H9 (cell line): Measurements from ENCODE around the gene ADGB. TPM values are rescaled to one million over a fixed set of nuclear protein-coding genes. Genes with fewer than 3 reads are reported as not detected.

Experiments used
- DNase-seq: peaks from one replicate; pipeline ENCODE4 v3.0.0-alpha.2; 2017
- H2AFZ ChIP-seq: one replicate; pipeline ENCODE4 v1.6.1; 2013; ENCODE audit warnings: mild to moderate bottlenecking, low read length, control low read depth, moderate library complexity
- H2AK5ac ChIP-seq: 2 replicates; pipeline ENCODE4 v1.6.1; 2013; ENCODE audit warnings: low read length, control low read depth, mixed read lengths; ENCODE audit not compliant: insufficient read length
- H2BK120ac ChIP-seq: one replicate; pipeline ENCODE4 v1.6.1; 2013; ENCODE audit warnings: low read depth, mild to moderate bottlenecking, low read length, control low read depth, inconsistent platforms; ENCODE audit not compliant: poor library complexity, severe bottlenecking
- H2BK12ac ChIP-seq: 2 replicates; pipeline ENCODE4 v1.6.1; 2013; ENCODE audit warnings: low read length, control low read depth, mixed read lengths, low read depth; ENCODE audit not compliant: insufficient read length
- H2BK15ac ChIP-seq: 2 replicates; pipeline ENCODE4 v1.6.1; 2013; ENCODE audit warnings: low read depth, low read length, control low read depth
- H2BK20ac ChIP-seq: one replicate; pipeline ENCODE4 v1.6.1; 2013; ENCODE audit warnings: low read depth, mild to moderate bottlenecking, low read length, control low read depth, inconsistent platforms; ENCODE audit not compliant: poor library complexity, severe bottlenecking
- H2BK5ac ChIP-seq: 2 replicates; pipeline ENCODE4 v1.6.1; 2013; ENCODE audit warnings: low read length, control low read depth, mixed read lengths; ENCODE audit not compliant: insufficient read length
- H3K14ac ChIP-seq: 2 replicates; pipeline ENCODE4 v1.6.1; 2013; ENCODE audit warnings: low read length, control low read depth; ENCODE audit not compliant: insufficient read depth
- H3K18ac ChIP-seq: 2 replicates; pipeline ENCODE4 v1.6.1; 2013; ENCODE audit warnings: low read depth, mild to moderate bottlenecking, mixed read lengths, low read length, control low read depth; ENCODE audit not compliant: insufficient read length
- H3K23ac ChIP-seq: 2 replicates; pipeline ENCODE4 v1.6.1; 2013; ENCODE audit warnings: low read length, control low read depth, mixed read lengths, low read depth; ENCODE audit not compliant: insufficient read length
- H3K23me2 ChIP-seq: 2 replicates; pipeline ENCODE4 v1.6.1; 2013; ENCODE audit warnings: low read depth, mild to moderate bottlenecking, mixed read lengths, low read length, control low read depth; ENCODE audit not compliant: insufficient read length, poor library complexity, severe bottlenecking
- H3K27ac ChIP-seq: 2 replicates; pipeline ENCODE4 v1.5.1; 2013; ENCODE audit warnings: low read length, control low read depth, mixed read lengths, low read depth; ENCODE audit not compliant: insufficient read length
- H3K27me3 ChIP-seq: 2 replicates; pipeline ENCODE4 v1.6.1; 2013; ENCODE audit warnings: low read length, control low read depth, inconsistent platforms; ENCODE audit not compliant: insufficient read depth
- H3K4ac ChIP-seq: 2 replicates; pipeline ENCODE4 v1.6.1; 2013; ENCODE audit warnings: low read depth, mild to moderate bottlenecking, control low read depth, inconsistent platforms, low read length, moderate library complexity
- H3K4me1 ChIP-seq: 2 replicates; pipeline ENCODE4 v1.6.1; 2013; ENCODE audit warnings: low read length, control low read depth, inconsistent platforms; ENCODE audit not compliant: insufficient read depth
- H3K4me2 ChIP-seq: 2 replicates; pipeline ENCODE4 v1.6.1; 2013; ENCODE audit warnings: low read length, control low read depth, mixed read lengths; ENCODE audit not compliant: insufficient read length, insufficient read depth
- H3K56ac ChIP-seq: 2 replicates; pipeline ENCODE4 v1.6.1; 2013; ENCODE audit warnings: low read depth, mild to moderate bottlenecking, mixed read lengths, low read length, control low read depth; ENCODE audit not compliant: insufficient read length
- H3K79me1 ChIP-seq: 2 replicates; pipeline ENCODE4 v1.6.1; 2013; ENCODE audit warnings: low read depth, mild to moderate bottlenecking, moderate library complexity, low read length, control low read depth, inconsistent platforms; ENCODE audit not compliant: insufficient read depth, poor library complexity, severe bottlenecking
- H3K79me2 ChIP-seq: 2 replicates; pipeline ENCODE4 v1.6.1; 2013; ENCODE audit warnings: low read length, control low read depth, inconsistent platforms; ENCODE audit not compliant: insufficient read depth
- H3K9ac ChIP-seq: 2 replicates; pipeline ENCODE4 v1.6.1; 2013; ENCODE audit warnings: low read length, control low read depth, mixed read lengths; ENCODE audit not compliant: insufficient read length; ENCODE audit errors: extremely low read depth
- H3K9me3 ChIP-seq: one replicate; pipeline ENCODE4 v1.6.1; 2013; ENCODE audit warnings: low read depth, low read length, inconsistent platforms; ENCODE audit not compliant: control insufficient read depth
- H3T11ph ChIP-seq: one replicate; pipeline ENCODE4 v1.6.1; 2013; ENCODE audit warnings: mild to moderate bottlenecking, low read length, control low read depth, inconsistent platforms
- H4K20me1 ChIP-seq: one replicate; pipeline ENCODE4 v1.6.1; 2013; ENCODE audit not compliant: control insufficient read depth, insufficient read length, insufficient read depth
- H4K5ac ChIP-seq: 2 replicates; pipeline ENCODE4 v1.6.1; 2013; ENCODE audit warnings: low read depth, mild to moderate bottlenecking, mixed read lengths, low read length, control low read depth; ENCODE audit not compliant: insufficient read length
- H4K8ac ChIP-seq: replicated peaks from 2 replicates; pipeline ENCODE4 v1.6.1; 2013; ENCODE audit warnings: low read length, control low read depth, mixed read lengths, low read depth; ENCODE audit not compliant: insufficient read length
- H4K91ac ChIP-seq: 2 replicates; pipeline ENCODE4 v1.6.1; 2013; ENCODE audit warnings: low read depth, mild to moderate bottlenecking, moderate library complexity, mixed read lengths, low read length, control low read depth; ENCODE audit not compliant: insufficient read length
- H3K27ac Mint-ChIP-seq, 3 experiments: 2 replicates in 2 of 3; 3 replicates in 1 of 3; pipeline ENCODE4 v1.8.0; 2020 to 2021; ENCODE audit warnings: mixed read lengths in 3 of 3, mild to moderate bottlenecking in 1 of 3, moderate library complexity in 1 of 3
- H3K27me3 Mint-ChIP-seq: 2 replicates; pipeline ENCODE4 v1.8.0; 2021; ENCODE audit warnings: low read depth, mild to moderate bottlenecking, moderate library complexity, mixed read lengths
- H3K36me3 Mint-ChIP-seq, 3 experiments: 2 replicates in 2 of 3; 3 replicates in 1 of 3; pipeline ENCODE4 v1.8.0; 2020 to 2021; ENCODE audit warnings: low read depth in 3 of 3, mixed read lengths in 3 of 3; ENCODE audit not compliant: insufficient read depth in 1 of 3
- H3K4me1 Mint-ChIP-seq, 2 experiments: 2 replicates each; pipeline ENCODE4 v1.8.0; 2020; ENCODE audit warnings: mixed read lengths in 2 of 2
- H3K4me3 Mint-ChIP-seq, 2 experiments: 2 replicates in 1 of 2; 3 replicates in 1 of 2; pipeline ENCODE4 v1.8.0; 2020 to 2021; ENCODE audit warnings: mild to moderate bottlenecking in 2 of 2, mixed read lengths in 2 of 2, moderate library complexity in 1 of 2
- H3K9me3 Mint-ChIP-seq, 2 experiments: 2 replicates in 1 of 2; 3 replicates in 1 of 2; pipeline ENCODE4 v1.8.0; 2020; ENCODE audit warnings: mild to moderate bottlenecking in 2 of 2, mixed read lengths in 2 of 2, moderate library complexity in 1 of 2
- WGBS: extraction: QIAGEN DNeasy Blood & Tissue Kit; methylation state at CpG from one replicate; pipeline ENCODE4 v1.1.7; 2013; ENCODE audit warnings: missing lambda C conversion rate, low lambda C conversion rate, mixed read lengths; ENCODE audit not compliant: insufficient read length; ENCODE audit errors: extremely low coverage; 5-methylcytosine and 5-hydroxymethylcytosine counted together
- total RNA-seq: library from RNA; stranded (reverse); gene quantifications from 2 replicates; pipeline ENCODE4 v1.2.1, GENCODE V29; 2021
- TF ChIP-seq, protein P1 (sequence below): fragments of 200-600 bp; sonication (generic); conservative IDR thresholded peaks from 3 replicates; pipeline ENCODE4 v1.8.0; 2021; ENCODE audit warnings: antibody characterized with exemption, mild to moderate bottlenecking

ADGB gene
- total RNA-seq, 1 experiment from 2014 or later = not detected

DNA sequence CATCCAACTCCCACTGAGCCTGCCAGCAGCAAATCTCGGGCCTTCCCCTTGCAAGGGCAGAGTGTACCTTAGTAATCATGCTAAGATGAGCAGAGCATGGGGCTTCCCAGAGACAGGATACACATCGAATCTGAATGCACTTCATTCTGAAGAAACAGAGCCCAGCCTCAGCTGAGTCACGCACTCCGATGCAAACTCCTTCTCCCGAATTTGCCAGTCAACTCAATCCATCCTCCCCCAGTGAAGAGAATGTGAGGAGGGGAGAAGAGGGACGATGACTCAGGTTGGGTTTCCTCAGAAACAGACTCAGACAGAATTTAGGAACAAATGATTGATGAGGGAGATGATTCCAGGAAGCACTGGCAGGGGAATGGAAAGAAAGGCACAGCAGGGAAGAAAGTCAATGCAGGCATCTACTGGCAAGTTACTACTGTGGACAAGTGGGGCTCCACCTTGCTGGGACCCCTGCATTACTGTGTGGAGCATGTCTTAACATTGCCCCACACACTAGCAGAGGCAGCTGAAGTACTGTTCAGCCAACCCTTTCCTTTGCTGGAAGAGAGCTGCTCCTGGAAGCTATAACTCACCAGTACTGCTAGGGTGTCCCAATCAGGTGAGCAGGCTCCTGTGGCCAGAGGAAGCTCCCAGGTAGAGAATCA is 251.6 kb downstream of the ADGB start:
- DNase-seq = no peak
- H3K9me3 Mint-ChIP-seq = peaks cover 0 to 6% of the 10 kb centered on the region in 2 experiments; a peak in 3 of 5 replicates
- no peak overlapping the region for H4K8ac ChIP-seq
- H4K20me1 ChIP-seq = no peaks in the 10 kb centered on the region
- no CpG with 5 or more reads among the region's 6 CpGs for WGBS
- no peak overlapping the region for H2BK5ac ChIP-seq
- no peak overlapping the region for H2AFZ ChIP-seq
- H3K14ac ChIP-seq = no peak overlapping the region
- no peak overlapping the region for H2BK120ac ChIP-seq
- no peak overlapping the region for H3K4me3 Mint-ChIP-seq
- no peak overlapping the region for H4K91ac ChIP-seq
- no peaks in the 10 kb centered on the region for H3K27me3 ChIP-seq
- H3T11ph ChIP-seq = no peak overlapping the region
- H3K27ac ChIP-seq = no peak overlapping the region
- H3K9me3 ChIP-seq = no peaks in the 10 kb centered on the region
- H3K56ac ChIP-seq = no peak overlapping the region
- H3K4ac ChIP-seq = no peak overlapping the region
- H4K5ac ChIP-seq = no peak overlapping the region
- no peak overlapping the region for H2BK15ac ChIP-seq
- H3K23me2 ChIP-seq = no peaks in the 10 kb centered on the region
- H3K27ac Mint-ChIP-seq = peak overlapping the region in 2 of 3 experiments; percentile 50 to 68; a peak in 2 of 7 replicates
- H3K4me1 Mint-ChIP-seq = peaks cover 8 to 10% of the 10 kb centered on the region in 2 experiments
- no peak overlapping the region for H2BK20ac ChIP-seq
- H3K36me3 Mint-ChIP-seq = peaks cover 0 to 6% (median 0%) of the 10 kb centered on the region in 3 experiments; a peak in 1 of 7 replicates
- no peak overlapping the region for H2AK5ac ChIP-seq
- no peaks in the 10 kb centered on the region for H3K79me2 ChIP-seq
- H3K27me3 Mint-ChIP-seq = no peaks in the 10 kb centered on the region; the same call in 1 of the 2 replicates
- H2BK12ac ChIP-seq = no peak overlapping the region
- H3K23ac ChIP-seq = no peak overlapping the region
- TF ChIP-seq, protein P1, sequence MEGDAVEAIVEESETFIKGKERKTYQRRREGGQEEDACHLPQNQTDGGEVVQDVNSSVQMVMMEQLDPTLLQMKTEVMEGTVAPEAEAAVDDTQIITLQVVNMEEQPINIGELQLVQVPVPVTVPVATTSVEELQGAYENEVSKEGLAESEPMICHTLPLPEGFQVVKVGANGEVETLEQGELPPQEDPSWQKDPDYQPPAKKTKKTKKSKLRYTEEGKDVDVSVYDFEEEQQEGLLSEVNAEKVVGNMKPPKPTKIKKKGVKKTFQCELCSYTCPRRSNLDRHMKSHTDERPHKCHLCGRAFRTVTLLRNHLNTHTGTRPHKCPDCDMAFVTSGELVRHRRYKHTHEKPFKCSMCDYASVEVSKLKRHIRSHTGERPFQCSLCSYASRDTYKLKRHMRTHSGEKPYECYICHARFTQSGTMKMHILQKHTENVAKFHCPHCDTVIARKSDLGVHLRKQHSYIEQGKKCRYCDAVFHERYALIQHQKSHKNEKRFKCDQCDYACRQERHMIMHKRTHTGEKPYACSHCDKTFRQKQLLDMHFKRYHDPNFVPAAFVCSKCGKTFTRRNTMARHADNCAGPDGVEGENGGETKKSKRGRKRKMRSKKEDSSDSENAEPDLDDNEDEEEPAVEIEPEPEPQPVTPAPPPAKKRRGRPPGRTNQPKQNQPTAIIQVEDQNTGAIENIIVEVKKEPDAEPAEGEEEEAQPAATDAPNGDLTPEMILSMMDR = no peak
- no peak overlapping the region for H3K9ac ChIP-seq
- no peak overlapping the region for H3K18ac ChIP-seq
- no peaks in the 10 kb centered on the region for H3K79me1 ChIP-seq
- no peak overlapping the region for H3K4me2 ChIP-seq
- 0 out of 2 replicates have a peak, but pooled peaks cover 5% of the 10 kb centered on the region for H3K4me1 ChIP-seq
